ENCODE measurements around the gene GOLGA6L7. TPM values are rescaled to one million over a fixed set of nuclear protein-coding genes. Genes with fewer than 3 reads are reported as not detected.
A peak's percentile ranks its signal among the peaks of the same experiment; 100 is the strongest.
"Not testable (repeated sequence)": the region's sequence is repeated elsewhere in the genome, so short reads cannot be mapped to it uniquely, and the experiment has no call there.

Gene GOLGA6L7
- total RNA-seq, 1 donor from 2014 or later: not detected

DNA sequence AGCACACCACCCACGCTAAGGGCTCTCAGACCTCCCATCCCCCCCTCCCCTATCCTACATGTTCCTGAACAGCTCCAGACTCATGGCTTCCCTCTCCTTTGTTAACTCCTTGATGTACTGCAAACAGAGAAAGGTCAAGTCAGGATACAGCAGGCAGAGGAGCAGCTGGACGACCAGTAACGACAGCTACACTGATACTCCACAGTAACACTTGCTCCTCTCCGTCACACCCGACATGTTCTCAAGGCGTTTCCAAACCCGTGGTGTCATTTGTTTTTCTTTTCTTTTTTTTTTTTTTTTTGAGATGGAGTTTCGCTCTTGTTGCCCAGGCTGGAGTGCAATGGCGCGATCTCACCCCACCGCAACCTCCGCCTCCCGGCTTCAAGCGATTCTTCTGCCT lies 4.3 kb downstream of the GOLGA6L7 start:
- DNase-seq (ENCODE audit: low read depth in 2 of 2): not testable (repeated sequence)

DNA sequence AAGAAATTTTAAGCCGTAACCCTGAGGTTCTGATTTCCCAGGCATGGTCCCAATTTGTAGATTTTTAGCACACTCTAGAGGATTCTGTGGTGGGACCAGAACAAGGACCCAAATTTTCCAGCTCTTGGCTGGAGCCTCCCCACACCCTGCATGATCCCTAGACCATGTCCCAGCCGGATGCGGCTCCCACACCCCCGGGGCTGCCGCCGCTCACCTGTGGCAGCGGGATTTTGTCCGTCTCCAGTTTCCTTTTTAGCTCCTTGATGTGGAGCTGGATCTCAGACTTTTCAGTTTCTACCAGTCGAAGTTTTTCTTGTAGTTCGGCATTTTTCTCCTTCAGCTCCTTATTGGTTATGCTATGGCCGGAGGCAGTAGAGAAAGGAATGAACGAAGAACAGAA lies 4.9 kb downstream of the GOLGA6L7 start:
- not testable (repeated sequence) for DNase-seq (ENCODE audit: low read depth in 2 of 2)

DNA sequence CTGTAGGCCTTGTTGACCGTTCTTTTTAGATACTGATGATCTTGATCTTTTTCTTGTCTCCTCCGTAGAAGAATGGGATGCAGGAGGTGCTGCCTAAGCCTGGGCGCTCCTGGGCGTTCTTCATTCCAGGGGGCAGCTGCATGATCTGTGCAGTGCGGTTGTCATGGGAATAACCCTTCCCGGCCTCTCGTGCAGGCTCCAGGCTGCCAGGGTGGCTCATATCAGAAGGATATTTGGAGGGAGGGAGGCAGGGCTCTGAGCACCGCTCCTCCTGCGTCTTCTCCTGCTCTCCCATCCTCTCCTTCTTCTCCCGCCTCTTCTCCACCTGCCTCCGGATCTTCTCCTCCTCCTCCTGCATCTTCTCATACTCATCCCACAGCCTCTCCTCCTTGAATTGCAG lies 6.2 kb downstream of the GOLGA6L7 start:
- not testable (repeated sequence) for DNase-seq (ENCODE audit: low read depth in 2 of 2)

DNA sequence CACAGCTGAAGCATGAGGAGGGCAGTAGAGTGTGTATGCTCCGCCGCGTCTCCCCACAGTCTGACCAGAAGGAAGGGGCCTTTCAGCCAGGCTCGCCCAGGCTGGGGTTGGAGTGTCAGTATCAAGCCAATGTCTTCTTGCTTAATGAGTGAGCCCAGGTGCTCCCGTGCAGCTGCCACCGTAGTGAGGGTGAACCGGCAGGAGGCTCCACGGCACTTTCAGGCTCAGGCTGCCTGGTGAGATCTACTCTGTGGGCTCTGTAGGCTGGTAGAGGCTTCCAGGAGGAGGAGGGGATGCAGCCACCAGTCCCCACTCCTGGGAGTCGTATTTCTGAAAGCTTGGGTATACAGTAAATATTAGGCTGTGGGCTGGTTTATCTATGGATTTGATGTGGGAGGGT lies 8.2 kb downstream of the GOLGA6L7 start:
- not testable (repeated sequence) for DNase-seq (ENCODE audit: low read depth in 2 of 2)

DNA sequence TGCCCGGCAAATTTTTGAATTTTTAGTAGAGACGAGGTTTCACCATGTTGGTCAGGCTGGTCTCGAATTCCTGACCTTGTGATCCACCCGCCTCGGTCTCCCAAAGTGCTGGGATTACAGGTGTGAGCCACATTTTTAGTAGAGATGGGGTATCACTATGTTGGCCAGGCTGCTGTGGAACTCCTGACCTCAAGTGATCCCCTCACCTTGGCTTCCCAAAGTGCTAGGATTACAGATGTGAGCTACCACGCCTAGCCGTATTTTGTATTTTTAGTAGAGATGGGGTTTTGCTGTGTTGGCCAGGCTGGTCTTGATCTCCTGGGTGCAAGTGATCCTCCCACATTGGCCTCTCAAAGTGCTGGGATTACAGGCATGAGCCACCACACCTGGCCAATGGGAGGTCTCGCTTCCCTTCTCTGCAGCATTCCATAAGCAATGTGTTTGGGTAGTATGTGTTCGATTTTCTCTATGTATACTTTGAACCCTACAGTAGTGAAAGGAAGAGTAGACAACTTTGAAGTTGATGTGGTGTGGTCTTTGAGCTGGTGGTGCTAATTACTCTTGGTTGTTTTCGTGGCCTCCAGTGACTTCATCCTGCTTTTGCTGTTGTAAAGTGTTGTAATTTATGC lies 13.4 kb downstream of the GOLGA6L7 start:
- DNase-seq (ENCODE audit: low read depth in 2 of 2): not testable (repeated sequence)

DNA sequence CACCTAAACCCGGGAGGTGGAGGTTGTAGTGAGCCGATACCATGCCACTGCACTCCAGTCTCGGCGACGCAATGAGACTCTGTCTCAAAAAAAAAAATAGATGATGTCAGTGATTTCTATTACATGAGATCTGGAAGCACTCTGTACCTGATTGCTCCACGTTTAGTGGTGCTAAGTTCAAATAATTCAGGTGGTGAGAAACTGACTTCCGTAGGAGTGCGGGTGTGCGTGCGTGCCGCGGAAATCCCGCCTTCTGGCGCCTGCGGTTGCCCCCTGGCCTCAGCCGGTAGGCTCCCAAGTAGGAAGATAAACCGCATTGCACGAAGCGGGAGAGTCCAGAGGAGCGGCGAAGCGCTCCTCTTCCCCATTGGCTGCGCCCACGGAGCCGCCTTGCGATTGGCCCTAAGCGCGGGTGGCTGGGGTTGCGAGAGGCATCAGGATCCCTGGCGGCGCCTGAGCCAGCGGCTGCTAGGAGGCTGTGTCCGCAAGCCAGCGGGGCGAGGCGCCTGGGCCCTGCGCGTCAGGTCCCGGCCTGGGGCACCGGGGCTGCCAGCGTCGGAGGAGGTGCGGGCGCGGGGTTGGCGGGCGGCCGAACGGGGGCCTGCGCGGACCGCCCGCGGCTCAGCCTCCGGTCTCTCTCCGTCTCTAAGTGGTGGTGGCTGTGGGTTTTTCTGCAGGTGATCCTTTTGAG lies 16.4 kb downstream of the GOLGA6L7 start:
- DNase-seq (ENCODE audit: low read depth in 2 of 2): peak; percentile 85

DNA sequence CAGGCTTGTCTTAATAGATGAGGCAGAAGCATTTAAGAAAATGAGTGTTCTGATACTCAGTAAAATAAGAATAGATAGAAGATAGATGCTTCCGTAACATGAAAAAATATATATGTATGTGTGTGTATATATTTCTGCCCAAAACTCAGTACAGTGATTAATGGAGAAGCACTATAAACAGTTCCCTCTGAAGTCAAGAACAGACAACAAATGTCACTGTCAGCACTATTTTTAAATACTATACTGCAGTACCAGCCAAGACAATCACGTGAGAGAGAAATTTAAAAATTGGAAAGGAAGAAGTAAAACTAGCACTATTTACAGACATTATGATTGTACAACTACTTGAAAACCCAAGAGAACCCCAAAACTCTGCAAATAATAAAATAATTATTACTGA lies 27.0 kb downstream of the GOLGA6L7 start:
- not testable (repeated sequence) for DNase-seq (ENCODE audit: low read depth in 2 of 2)

DNA sequence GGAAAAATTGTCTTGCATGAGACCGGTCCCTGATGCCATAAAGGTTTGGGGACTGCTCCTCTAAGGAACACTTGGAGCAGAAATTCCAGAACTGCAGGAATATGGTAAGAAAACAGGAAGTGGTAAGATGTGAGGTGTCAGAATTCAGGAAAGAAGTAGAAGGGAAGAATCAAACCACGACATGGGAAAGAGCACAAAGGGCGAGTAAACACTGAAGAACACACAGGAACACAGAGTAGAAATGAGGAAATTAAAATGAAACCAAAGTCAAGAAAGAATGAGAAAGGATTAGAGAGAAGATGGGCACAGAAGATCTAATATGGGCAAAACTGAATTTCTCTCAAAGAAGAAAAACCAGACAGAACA lies 28.5 kb downstream of the GOLGA6L7 start:
- DNase-seq (ENCODE audit: low read depth in 2 of 2): not testable (repeated sequence)

DNA sequence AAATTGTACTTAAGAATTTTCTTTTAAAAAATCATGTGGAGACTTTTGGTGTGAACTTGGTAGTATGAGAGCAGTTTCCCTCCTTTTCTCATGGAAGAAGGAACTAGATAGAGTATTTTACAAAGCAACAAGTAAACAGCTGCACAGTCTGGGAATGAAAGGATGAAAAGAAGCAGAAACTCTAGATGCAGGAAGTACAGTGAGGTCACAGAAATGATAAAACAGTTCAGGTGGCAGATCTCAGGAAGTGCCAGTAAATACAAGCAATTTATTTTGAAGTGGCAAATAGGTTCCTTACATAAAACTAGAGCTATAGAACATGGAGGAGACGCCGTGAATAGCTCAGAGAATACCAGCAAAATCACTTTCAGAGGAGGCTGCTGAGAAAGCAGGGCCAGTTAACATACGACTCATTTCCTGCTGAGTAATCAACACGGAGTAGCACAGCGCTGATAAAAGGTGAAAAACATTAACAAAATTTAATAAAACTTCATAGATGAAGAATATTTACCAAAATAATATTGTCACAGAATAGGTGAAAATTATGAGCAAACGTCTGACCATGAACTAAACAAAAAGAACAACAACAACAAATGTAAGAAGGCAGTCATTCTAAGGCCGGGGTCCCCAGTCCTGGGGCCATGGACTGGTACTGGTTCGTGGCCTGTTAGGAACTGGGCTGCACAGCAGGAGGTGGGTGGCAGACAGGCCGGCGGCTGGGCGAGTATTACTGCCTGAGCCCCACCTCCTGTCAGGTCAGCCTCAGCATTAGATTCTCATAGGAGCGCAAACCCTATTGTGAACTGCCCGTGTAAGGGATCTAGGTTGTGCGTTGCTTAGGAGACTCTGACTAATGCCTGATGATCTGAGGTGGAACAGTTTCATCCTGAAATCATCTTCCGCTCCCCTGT lies 29.2 kb downstream of the GOLGA6L7 start:
- DNase-seq (ENCODE audit: low read depth in 2 of 2): peak; percentile 44 to 70

DNA sequence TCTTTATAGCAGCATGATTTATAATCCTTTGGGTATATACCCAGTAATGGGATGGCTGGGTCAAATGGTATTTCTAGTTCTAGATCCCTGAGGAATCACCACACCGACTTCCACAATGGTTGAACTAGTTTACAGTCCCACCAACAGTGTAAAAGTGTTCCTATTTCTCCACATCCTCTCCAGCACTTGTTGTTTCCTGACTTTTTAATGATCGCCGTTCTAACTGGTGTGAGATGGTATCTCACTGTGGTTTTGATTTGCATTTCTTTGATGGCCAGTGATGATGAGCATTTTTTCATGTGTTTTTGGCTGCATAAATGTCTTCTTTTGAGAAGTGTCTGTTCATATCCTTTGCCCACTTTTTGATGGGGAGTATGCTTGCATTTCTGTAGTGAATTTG lies 30.3 kb downstream of the GOLGA6L7 start:
- not testable (repeated sequence) for DNase-seq (ENCODE audit: low read depth in 2 of 2)

DNA sequence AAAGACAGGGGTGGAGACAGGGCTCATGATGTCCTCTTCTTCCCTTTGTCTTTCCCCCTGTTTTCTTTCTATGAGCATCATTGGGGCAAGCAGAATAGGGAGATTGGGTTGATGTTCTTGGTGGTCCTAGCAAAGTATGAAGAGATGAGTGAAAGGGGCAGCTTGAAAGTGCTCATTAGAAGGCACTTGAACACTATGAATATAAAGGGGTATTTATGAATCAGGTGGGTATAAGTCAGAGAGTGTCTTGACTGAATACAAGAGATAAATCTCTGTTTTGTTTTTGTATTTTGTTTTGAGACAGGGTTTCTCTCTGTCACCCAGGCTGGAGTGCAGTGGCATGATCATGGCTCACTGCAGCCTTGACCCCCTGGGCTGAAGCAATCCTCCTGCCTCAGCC lies 34.4 kb downstream of the GOLGA6L7 start:
- not testable (repeated sequence) for DNase-seq (ENCODE audit: low read depth in 2 of 2)

DNA sequence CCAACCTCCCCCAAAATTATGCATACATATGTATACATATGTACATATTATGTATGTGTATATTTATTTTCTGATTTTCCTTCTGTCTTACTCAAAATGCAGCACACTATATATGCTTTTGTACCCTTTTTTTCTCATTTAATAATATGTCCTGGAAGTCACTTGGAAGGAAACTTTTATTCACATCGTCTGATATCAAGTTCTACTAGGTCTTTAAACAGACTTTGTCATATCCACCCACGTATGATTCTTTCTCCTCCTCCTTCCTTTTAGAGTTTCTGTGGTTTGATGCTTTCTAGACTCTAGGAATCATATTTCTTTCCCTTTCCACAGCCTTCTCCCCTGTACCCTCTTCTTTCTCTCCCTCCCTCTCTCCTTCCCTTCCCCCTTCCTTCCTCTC lies 35.1 kb downstream of the GOLGA6L7 start:
- DNase-seq (ENCODE audit: low read depth in 2 of 2): not testable (repeated sequence)

DNA sequence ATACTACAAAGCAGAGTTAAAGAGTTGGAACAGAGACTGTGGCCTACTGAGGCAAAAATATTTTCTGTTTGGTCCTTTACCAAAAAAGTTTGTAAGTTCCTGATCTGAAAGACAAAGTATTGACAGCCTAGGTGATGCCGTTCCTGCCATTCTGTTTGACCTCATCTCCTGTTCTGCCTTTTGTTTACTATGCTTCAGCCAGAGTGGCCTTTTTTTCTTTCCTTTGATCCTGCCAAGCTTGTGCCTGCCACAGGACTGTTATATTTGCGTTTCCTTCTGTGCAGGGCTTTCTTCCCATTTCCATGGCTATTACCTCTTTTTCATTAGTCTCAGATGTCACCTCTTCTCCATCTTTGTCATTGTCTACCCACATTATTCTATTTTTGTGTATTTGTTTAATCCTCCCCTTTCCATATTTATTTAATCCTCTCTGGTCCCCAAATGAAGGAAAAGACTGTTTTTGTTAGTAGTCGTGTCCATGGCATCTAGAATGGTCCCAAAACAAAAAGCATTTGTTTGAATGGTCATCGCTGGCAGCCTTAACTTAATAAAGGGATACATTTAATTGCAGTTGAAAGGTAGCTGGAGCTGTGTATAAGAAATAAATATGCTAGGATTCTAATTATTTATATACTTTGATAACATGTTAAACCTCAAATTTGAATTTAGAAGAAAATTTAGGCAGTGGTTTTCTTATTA lies 36.4 kb downstream of the GOLGA6L7 start:
- DNase-seq (ENCODE audit: low read depth in 2 of 2): peak; percentile 1 to 55

DNA sequence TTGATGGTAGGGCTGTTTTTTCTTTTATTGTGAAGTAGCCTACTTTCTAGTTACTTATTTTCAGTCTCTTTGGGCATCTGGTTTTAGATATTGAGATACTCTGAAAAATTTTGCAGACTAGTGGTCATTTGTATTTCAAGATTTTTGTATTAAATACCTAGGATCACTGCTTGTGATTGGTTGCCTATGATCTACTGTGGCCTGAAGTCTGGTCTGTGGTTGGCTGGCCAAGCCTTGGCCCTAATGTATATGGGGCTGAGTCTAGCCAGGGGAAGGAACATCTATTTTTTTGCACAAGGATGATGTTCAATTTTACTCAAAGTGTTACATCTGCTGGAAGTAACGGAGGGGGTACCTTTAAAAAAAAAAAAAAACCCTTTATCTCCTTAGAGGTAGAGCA lies 38.0 kb downstream of the GOLGA6L7 start:
- not testable (repeated sequence) for DNase-seq (ENCODE audit: low read depth in 2 of 2)

DNA sequence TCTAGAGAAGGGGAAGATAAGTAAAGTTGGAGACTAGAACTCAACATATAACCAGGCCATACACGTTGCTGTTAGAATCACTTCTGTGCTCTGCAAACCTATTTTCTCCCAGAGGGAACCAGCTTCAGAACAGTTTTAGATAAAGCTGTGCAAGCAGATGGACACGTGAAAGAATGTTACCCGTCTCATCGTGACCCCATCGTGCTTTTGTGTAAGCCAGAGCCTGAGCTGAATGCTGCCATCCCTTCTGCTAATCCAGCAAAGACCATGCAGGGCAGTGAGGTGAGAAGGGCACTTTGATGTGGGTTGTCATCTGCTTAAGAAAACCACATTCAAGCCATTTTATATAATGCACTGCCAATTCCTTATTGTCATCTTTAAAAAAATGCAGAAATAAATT lies 40.3 kb downstream of the GOLGA6L7 start:
- DNase-seq (ENCODE audit: low read depth in 2 of 2): not testable (repeated sequence)

DNA sequence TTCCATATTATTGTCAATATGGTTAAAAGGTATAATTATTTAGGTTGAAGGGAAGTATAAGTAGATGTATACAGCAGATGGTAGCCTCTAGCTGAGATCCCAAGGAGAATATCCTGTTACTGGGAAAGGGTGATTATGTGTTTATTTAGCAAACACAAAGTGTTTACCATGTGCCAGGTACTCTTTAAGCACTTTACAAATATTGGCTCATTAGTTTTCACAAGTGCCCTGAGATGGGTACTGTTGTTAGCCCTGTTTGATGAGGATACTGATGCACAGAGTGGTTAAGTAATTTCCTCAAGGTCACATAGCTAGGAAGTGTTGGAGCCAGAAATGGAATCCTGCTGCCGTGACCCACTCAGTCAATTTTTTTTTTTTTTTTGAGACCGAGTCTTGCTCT lies 48.1 kb downstream of the GOLGA6L7 start:
- not testable (repeated sequence) for DNase-seq (ENCODE audit: low read depth in 2 of 2)

DNA sequence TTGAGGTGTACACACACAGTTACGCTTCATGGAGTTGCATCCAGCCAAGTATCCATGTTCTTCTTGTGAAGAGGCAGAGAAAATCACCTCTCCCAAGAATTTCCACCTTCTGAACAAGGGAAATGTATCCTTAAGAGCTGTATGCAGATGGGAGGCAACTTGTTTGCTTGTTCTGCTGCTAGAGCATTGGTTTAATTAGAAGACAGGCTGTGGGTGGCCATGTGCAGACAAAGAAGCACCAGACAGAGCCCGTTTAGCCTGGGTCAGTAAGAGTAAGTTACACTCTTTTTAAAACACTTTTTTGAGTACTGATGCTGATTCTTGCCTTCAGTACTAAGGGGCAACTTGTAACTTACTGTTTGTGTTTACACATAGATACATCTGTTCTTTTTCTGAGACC lies 50.2 kb downstream of the GOLGA6L7 start:
- DNase-seq (ENCODE audit: low read depth in 2 of 2): not testable (repeated sequence)

DNA sequence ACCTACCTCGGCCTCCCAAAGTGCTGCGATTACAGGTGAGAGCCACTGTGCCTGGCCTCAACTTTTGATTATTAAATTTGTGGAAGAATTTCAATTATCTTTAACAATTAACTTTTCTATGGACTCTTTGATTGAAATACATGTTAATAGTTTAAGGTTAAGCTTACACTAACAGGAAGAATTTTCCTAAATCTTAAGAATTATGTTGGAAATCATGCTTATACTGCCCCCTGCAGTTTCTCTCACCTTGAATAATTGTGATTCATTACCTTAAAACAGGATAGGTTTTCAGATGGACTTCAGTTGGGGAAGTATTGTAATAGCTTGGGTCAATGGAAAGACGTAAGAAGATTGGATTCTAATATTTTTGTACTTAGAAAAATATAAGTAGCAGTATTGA lies 54.2 kb downstream of the GOLGA6L7 start:
- DNase-seq (ENCODE audit: low read depth in 2 of 2): peak in 1 of 2 donors; percentile 21
